Stimulated activated CD4-positive, alpha-beta T cell treated with anti-CD3 and anti-CD28 coated beads, Interleukin-4, amount 100 ng/mL, for 24 hours (primary cell): ENCODE data around the gene SCN2A.

Experiments
- DNase-seq: peaks from one replicate; pipeline ENCODE4 v3.0.0-alpha.2; 2020

The SCN2A gene

GRCh38 chr2:165427686-165428085 lies 188.5 kb downstream of the SCN2A start:
- no peak for DNase-seq

- DNase-seq: no peak
These were observed 189.7 kb downstream of the SCN2A start for GRCh38 chr2:165428926-165429325.

GRCh38 chr2:165431014-165431413 lies 191.8 kb downstream of the SCN2A start:
- DNase-seq: no peak

- DNase-seq: no peak
These were observed 193.2 kb downstream of the SCN2A start for GRCh38 chr2:165432234-165432966.

- no peak for DNase-seq
These were observed 195.8 kb downstream of the SCN2A start for GRCh38 chr2:165434865-165435496.

- DNase-seq: no peak
These were observed 196.4 kb downstream of the SCN2A start for GRCh38 chr2:165435611-165436010.

- no peak for DNase-seq
These were observed 197.3 kb downstream of the SCN2A start for GRCh38 chr2:165436559-165436958.

- no peak for DNase-seq
These were observed 201.2 kb downstream of the SCN2A start for GRCh38 chr2:165440367-165440766.
